ENCODE data around the gene ZNF205. TPM values are rescaled to one million over a fixed set of nuclear protein-coding genes. Genes with fewer than 3 reads are reported as not detected.

The ZNF205 gene
- total and polyA plus RNA-seq, 10 of the 15 experiments (the other 5 are each of a cell fraction or from before 2014, with no cell fraction given): 0.26 to 1.5 (median 0.78) TPM; not detected in 2

DNA sequence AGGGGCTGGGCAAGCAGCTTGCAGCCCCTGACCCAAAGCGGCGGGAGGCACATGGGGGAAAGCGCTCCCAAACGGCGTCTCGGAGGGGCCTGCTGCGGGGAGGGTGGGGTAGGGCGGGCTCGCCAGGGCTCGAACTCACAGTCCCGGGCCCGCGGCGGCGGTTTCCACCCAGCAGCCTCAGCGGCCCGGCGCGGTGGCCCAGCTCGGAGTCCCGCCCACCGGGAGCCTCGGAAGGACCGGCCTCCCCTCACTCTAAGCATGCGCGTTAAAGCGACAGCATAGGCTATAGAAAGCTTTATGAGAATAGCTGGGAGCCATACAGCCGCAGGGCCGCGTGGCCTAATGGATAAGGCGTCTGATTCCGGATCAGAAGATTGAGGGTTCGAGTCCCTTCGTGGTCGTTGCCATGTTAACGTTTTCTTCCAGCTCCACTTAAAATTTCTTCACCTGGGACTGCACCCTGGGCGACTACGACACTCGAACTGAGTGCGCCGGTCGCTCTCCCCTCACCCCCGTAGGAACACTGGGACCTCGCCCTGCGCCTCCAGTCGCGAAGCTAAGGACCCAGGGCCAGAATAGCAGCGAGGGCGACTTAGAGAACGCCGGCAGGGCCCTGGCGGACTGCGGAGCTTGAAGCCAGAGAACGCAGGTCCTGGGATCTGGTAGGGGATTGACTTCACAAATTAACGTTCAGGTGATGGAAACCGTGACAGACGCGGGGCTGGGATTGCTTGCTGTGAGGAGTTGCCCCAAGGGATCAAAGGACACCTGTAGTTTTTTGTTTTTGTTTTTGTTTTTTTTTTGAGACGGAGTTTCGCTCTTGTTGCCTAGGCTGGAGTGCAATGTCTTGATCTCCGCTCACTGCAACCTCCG lies 38.2 kb downstream of the ZNF205 start:
- H3K27ac ChIP-seq (ENCODE audit: control insufficient read depth, insufficient read depth): peak overlapping the region; percentile 70
- H3K79me2 ChIP-seq (ENCODE audit: control insufficient read depth, insufficient read depth, low read length): no peaks in the 10 kb centered on the region
- ChIA-PET POLR2A (interaction anchor here (0.8 to 2.3 kb wide), 6 partner anchors 16 to 128 kb away, joined by 3 to 13 read pairs (median 4); partner anchors contain the start of genes IL32 and ZNF213), RAD21 (ENCODE audit: unreplicated experiment) (interaction anchor here (1.0 to 2.4 kb wide), 8 partner anchors 9 to 91 kb away, joined by 4 to 11 read pairs (median 8); partner anchors contain the start of gene ZNF213), CTCF (interaction anchor here (0.9 to 3.5 kb wide), 17 partner anchors 9 to 250 kb away, joined by 3 to 24 read pairs (median 5); partner anchors contain the start of genes HCFC1R1, THOC6, ZNF174 and ZNF213), SMC1A (ENCODE audit: uncharacterized antibody, unreplicated experiment) (interaction anchor here (0.6 to 2.0 kb wide), 8 partner anchors 8 to 841 kb away, joined by 3 to 12 read pairs (median 4); partner anchors contain the start of gene ZNF213)
- no peaks in the 10 kb centered on the region; the same call in 2 of the 3 replicates for H3K9me3 ChIP-seq (replicated peaks; ENCODE audit: control insufficient read depth, insufficient read depth, low read length)
- no peaks in the 10 kb centered on the region for H3K27me3 ChIP-seq (replicated peaks in 1 of 2; ENCODE audit: control insufficient read depth in 2 of 2, insufficient read depth in 2 of 2, low read length in 1 of 2)
- in situ Hi-C loops (cut with MboI): no loop called here
- peak overlapping the region; percentile 79 for H3K9ac ChIP-seq (ENCODE audit: control insufficient read depth, insufficient read depth, low read length)
- intact Hi-C loops (cut with micrococcal nuclease; ENCODE audit: unreplicated experiment): loop anchor here (1.0 to 10.0 kb wide), 3 partner anchors 8 to 114 kb away; no protein-coding TSS in a partner anchor
- H3K4me2 ChIP-seq (ENCODE audit: control insufficient read depth, insufficient read depth): peak overlapping the region; percentile 100
- FAIRE-seq: peak; percentile 18
- peaks cover 3% of the 10 kb centered on the region; the same call in 1 of the 2 replicates for H3K4me1 ChIP-seq (ENCODE audit: control insufficient read depth, insufficient read depth, low read length)
- WGBS (ENCODE audit: insufficient coverage, insufficient replicate concordance, low lambda C conversion rate, missing lambda C conversion rate): 3% methylated on average over 53 of the region's 62 CpGs
- peak; percentile 95 for DNase-seq (ENCODE audit: low read depth, low spot score)
- peak overlapping the region; percentile 94 for H3K4me3 ChIP-seq
- no peaks in the 10 kb centered on the region for H4K20me1 ChIP-seq (ENCODE audit: control insufficient read depth, insufficient read depth)
- TSS peak; percentile 98 for BruUV-seq (replicated peaks)
- peak; percentile 91 for ATAC-seq
- H2AFZ ChIP-seq (ENCODE audit: control insufficient read depth, low read depth, low read length): peak overlapping the region; percentile 92
- H3K36me3 ChIP-seq (ENCODE audit: control insufficient read depth in 2 of 2, insufficient read depth in 2 of 2, low read length in 1 of 2): no peaks in the 10 kb centered on the region
- TF ChIP-seq, protein P1, sequence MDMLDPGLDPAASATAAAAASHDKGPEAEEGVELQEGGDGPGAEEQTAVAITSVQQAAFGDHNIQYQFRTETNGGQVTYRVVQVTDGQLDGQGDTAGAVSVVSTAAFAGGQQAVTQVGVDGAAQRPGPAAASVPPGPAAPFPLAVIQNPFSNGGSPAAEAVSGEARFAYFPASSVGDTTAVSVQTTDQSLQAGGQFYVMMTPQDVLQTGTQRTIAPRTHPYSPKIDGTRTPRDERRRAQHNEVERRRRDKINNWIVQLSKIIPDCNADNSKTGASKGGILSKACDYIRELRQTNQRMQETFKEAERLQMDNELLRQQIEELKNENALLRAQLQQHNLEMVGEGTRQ (IDR thresholded peaks at IDR 0.05; ENCODE audit: borderline replicate concordance, low read depth, low read length): no peak
- no peak for TF ChIP-seq CEBPB (IDR thresholded peaks at IDR 0.05; ENCODE audit: borderline replicate concordance in 1 of 2, low read depth in 2 of 2, low read length in 2 of 2)
- TF ChIP-seq ETV6 (conservative IDR thresholded peaks at IDR 0.05 in 1 of 2, IDR thresholded peaks at IDR 0.05 in 1 of 2; ENCODE audit: borderline replicate concordance in 1 of 2, low read depth in 1 of 2): no peak; a peak in 1 of 4 replicates
- no peak for TF ChIP-seq CTCF (IDR thresholded peaks at IDR 0.05 in 2 of 3, conservative IDR thresholded peaks at IDR 0.05 in 1 of 3; ENCODE audit: control insufficient read depth in 2 of 3, extremely low read depth in 1 of 3, insufficient read depth in 1 of 3, low read depth in 3 of 3, low read length in 3 of 3)
- TF ChIP-seq RFX5 (IDR thresholded peaks at IDR 0.05; ENCODE audit: low read depth, low read length): no peak
- TF ChIP-seq HDGF (IDR thresholded peaks at IDR 0.05): no peak
- TF ChIP-seq, protein P2, sequence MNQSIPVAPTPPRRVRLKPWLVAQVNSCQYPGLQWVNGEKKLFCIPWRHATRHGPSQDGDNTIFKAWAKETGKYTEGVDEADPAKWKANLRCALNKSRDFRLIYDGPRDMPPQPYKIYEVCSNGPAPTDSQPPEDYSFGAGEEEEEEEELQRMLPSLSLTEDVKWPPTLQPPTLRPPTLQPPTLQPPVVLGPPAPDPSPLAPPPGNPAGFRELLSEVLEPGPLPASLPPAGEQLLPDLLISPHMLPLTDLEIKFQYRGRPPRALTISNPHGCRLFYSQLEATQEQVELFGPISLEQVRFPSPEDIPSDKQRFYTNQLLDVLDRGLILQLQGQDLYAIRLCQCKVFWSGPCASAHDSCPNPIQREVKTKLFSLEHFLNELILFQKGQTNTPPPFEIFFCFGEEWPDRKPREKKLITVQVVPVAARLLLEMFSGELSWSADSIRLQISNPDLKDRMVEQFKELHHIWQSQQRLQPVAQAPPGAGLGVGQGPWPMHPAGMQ (IDR thresholded peaks at IDR 0.05; ENCODE audit: borderline replicate concordance): no peak
- TF ChIP-seq IKZF1 (conservative IDR thresholded peaks at IDR 0.05): peak; percentile 64
- no peak for TF ChIP-seq PAX5 (IDR thresholded peaks at IDR 0.05; ENCODE audit: borderline replicate concordance, low read depth, low read length)
- TF ChIP-seq STAT3 (IDR thresholded peaks at IDR 0.05; ENCODE audit: low read depth, low read length): no peak
- TF ChIP-seq TBL1XR1 (IDR thresholded peaks at IDR 0.05; ENCODE audit: low read depth, low read length): peak; percentile 91
- TF ChIP-seq EP300 (IDR thresholded peaks at IDR 0.05; ENCODE audit: borderline replicate concordance in 1 of 2, control insufficient read depth in 1 of 2, low read depth in 2 of 2, low read length in 2 of 2): peak in 1 of 2 experiments; percentile 65; a peak in 1 of 4 replicates
- TF ChIP-seq RELB (IDR thresholded peaks at IDR 0.05; ENCODE audit: low read depth): peak; percentile 38; the same call in 1 of the 2 replicates
- peak; percentile 46 for TF ChIP-seq NRF1 (conservative IDR thresholded peaks at IDR 0.05; ENCODE audit: low read depth, low read length)
- no peak for TF ChIP-seq CBX3 (IDR thresholded peaks at IDR 0.05; ENCODE audit: borderline replicate concordance, low read depth)

All from GM12878 (cell line).